Spleen (tissue), 7 donors: ENCODE results near the gene C19orf44.

Experiments
- POLR2A ChIP-seq, 3 donors: fragments of 450-650 bp; IDR thresholded peaks; one replicate each; pipeline ENCODE4 v1.5.1; 2017; ENCODE audit warnings: antibody characterized with exemption in 3 of 3, mild to moderate bottlenecking in 1 of 3
- TF ChIP-seq, protein P1 (sequence below), 11 experiments: fragments of 200-600 bp in 7 of 11; fragments of 450-650 bp in 4 of 11; sonication (generic) in 4 of 11; IDR thresholded peaks in 8 of 11; conservative IDR thresholded peaks in 3 of 11; 1 replicate in 7 of 11; 2 replicates in 4 of 11; pipeline versions ENCODE4 v1.4.0 to v1.8.0; 2016 to 2021; ENCODE audit warnings: antibody characterized with exemption in 11 of 11, inconsistent platforms in 4 of 11, mild to moderate bottlenecking in 1 of 11
- donor health status: DM: no; HTN: no; CAD: no; lungs with moderate emphysema.
- donor health status: DM: no; HTN: no; CAD: no.
- donor health status: DM: no; HTN: no; CAD: no.

DNA sequence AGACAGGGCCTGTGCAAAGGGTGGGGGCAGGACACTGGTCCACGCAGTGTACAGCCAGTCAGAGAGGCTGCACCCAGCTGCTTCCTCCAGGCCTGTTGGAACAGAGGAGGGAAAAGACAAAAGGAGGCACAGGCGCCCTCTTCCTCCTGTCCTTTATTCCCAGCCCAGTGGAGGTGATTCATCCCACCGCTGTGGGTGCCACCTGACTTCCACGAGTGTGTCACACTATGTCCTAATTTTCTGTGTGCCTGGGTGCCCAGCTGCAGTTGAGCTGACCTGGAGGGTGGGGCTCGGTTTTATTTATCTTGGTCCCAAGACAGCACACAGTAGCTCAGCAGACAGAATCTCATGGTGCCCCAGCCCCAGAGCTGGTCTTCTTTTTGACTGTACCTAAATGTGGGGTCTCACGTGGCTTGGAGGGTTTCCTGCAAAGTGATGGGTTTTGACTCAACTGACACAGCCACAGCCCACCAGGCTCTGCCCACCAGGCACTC is 33.4 kb upstream of the C19orf44 start:
- no peak for TF ChIP-seq POLR2A (IDR thresholded peaks at IDR 0.05)
- TF ChIP-seq, protein P1, sequence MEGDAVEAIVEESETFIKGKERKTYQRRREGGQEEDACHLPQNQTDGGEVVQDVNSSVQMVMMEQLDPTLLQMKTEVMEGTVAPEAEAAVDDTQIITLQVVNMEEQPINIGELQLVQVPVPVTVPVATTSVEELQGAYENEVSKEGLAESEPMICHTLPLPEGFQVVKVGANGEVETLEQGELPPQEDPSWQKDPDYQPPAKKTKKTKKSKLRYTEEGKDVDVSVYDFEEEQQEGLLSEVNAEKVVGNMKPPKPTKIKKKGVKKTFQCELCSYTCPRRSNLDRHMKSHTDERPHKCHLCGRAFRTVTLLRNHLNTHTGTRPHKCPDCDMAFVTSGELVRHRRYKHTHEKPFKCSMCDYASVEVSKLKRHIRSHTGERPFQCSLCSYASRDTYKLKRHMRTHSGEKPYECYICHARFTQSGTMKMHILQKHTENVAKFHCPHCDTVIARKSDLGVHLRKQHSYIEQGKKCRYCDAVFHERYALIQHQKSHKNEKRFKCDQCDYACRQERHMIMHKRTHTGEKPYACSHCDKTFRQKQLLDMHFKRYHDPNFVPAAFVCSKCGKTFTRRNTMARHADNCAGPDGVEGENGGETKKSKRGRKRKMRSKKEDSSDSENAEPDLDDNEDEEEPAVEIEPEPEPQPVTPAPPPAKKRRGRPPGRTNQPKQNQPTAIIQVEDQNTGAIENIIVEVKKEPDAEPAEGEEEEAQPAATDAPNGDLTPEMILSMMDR (IDR thresholded peaks at IDR 0.05 in 8 of 11, conservative IDR thresholded peaks at IDR 0.05 in 3 of 11) = no peak
